WI38 (cell line): Measurements from ENCODE around the gene GRIP2.

Experiments
- H3K4me3 ChIP-seq: 2 replicates; pipeline ENCODE4 v1.5.1; 2011; ENCODE audit warnings: low read depth, mild to moderate bottlenecking, control low read depth, low read length
- CTCF ChIP-seq: IDR thresholded peaks from 2 replicates; pipeline ENCODE4 v1.5.1; 2012; ENCODE audit warnings: low read depth, mild to moderate bottlenecking, control low read depth, low read length

Gene GRIP2

GRCh38 chr3:14509796-14510100 lies 30.4 kb downstream of the GRIP2 start:
- H3K4me3 ChIP-seq: no peak overlapping the region
- TF ChIP-seq CTCF: no peak

DNA sequence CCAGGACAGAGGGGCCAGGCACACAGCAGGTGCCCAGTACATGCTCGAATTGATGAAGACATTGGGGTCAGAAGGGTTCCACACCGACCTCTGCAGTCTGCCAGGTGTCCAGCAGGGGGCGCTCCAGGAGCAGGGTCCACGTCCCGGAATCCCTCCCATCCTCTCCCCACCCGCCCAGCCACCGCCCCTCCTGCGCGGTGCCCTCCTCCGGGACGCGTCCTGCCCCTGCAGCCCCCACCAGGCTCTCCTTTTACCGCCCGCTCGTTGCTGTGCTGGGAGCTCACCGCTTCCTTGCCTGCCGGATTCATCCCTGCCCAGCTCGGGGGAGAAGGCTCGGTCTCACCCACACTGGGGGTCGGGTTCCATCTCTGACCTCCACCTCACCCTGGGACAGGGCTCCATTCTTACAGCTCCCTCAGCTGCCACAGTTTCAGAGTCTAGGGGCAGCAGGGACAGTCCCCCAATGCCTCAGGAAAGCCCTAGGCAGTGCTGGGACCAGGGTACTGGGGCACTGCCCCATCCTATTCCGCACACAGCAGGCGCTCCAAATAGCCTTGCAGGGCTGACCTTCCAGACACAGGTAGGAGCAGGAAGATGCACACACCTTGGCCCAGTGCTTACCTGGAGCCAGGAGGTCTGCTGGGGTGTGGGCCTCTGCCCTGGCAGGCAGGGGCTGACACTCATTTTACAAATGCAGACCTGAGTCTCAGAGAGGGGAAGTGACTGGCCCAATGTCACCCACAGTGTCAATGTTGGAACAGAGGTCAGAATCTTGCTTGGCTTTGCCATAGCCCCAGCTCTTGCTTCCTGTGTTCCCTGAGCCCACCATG lies 31.0 kb downstream of the GRIP2 start:
- no peak overlapping the region for H3K4me3 ChIP-seq
- TF ChIP-seq CTCF: peak; percentile 83

GRCh38 chr3:14508505-14508819 lies 31.7 kb downstream of the GRIP2 start:
- TF ChIP-seq CTCF: no peak
- H3K4me3 ChIP-seq: no peak overlapping the region

DNA sequence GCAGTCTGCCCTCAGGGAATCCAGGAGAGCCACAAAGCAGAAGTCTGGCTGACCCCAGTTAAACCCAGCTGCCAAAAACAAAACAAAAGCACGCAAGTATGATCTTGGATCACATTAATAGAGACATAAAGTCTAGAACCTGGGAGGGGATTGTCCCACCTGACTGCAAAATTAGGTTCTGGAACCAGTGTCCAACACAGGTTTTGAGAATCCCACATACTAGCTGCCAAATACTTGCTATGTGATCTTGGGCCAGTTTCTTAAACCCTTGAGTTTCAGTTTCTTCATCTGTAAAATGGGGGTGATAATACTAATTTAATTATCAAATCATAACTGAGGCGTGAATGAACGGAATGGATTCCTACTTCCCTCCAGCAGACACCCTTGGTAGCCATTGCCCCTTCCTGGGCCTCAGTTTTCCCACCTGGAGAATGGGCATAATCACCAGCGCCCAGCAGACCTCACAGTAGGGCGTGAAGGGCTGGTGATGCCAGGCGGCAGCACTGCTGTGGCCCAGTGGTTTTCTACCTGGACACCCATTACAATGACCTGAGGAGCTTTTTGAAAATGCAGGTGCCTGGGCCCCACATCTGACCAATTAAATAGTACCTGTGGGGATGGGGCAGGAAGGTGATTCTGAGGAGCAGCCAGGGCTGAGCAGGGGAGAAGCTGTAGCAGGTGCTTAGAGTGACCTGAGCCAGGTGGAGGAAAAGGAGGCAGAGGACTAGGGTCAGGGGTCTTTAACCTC lies 32.2 kb downstream of the GRIP2 start:
- no peak overlapping the region for H3K4me3 ChIP-seq
- no peak for TF ChIP-seq CTCF

DNA sequence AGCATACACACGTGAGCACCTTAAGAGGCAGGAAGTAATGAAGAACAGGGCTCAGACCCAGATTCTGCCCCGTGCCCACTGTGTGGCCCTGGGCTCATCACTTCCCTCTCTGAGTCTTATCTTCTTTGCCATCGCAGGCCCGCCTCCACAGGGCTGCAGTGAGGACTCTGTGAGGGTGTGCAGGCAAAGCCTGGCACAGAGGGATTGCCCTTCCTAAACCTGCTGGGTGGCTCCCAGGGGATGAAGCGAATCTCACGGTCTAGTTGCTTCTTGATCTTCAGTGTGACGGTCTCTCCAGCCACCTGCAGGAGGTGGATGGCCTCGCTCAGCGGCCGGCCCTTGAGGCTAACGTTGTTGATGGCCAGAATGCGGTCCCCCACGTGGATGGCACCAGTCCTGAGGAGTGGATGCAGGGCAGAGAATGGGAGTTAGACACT lies 32.8 kb downstream of the GRIP2 start:
- no peak overlapping the region for H3K4me3 ChIP-seq
- TF ChIP-seq CTCF: no peak

DNA sequence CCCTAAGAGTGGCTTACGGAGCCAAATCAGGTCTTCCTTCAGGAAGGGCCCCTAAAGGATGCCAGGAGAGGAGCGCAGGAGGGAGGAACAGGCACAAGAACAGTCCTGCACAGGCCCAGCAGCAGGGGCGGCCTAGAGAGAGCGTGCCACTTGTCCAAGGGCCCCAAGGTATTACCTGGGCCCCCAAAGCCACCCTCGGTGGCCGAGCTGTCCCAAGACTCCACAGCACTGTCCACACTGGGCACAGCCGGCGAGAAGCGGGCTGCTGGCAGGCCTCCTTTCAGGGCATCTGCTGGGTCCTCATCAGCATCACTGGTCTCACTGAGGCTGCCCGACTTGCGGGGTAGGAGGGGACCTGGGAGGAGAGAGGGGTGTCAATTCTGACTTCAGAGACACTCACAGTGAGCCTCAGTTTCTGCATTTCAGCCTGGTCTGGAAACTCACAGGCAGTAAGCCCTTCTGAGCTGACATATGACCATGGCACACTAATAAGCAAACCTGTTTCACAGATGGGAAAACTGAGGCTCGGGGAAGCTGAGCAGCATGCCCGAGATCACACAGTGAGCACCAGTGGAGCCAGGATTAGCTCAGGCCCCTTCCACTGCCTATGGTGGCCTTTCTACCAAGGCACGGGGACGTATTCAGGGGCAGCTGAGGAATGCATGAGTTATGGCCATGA lies 33.4 kb downstream of the GRIP2 start:
- no peak for TF ChIP-seq CTCF
- no peak overlapping the region for H3K4me3 ChIP-seq
